PC-3 (cell line): Measurements from ENCODE around the gene MVB12B. TPM values are rescaled to one million over a fixed set of nuclear protein-coding genes. Genes with fewer than 3 reads are reported as not detected.

Experiments
- ATAC-seq: fragments of 200-7000 bp; cut with Tn5 transposase; 2 replicates; pipeline ENCODE4 v1.9.1; 2020; ENCODE audit warnings: mild to moderate bottlenecking, moderate library complexity
- BruUV-seq: library from RNA; stranded (reverse); fragments of 400-500 nt; replicated peaks from 2 replicates; lab custom pipeline; 2021; lab: Mats Ljungman, UMichigan
- CTCF ChIA-PET: fragments of 300-600 bp; sonication (Branson Sonifier 250); formaldehyde crosslinking; loops from one replicate; lab custom pipeline; 2022; ENCODE audit warnings: antibody characterized with exemption; lab: Charles Lee
- POLR2A ChIA-PET: fragments of 300-600 bp; sonication (Branson Sonifier 250); formaldehyde crosslinking; loops from one replicate; lab custom pipeline; 2022; ENCODE audit warnings: antibody characterized with exemption; ENCODE audit not compliant: unreplicated experiment; lab: Charles Lee
- DNase-seq: peaks from one replicate; pipeline ENCODE4 v3.0.0-alpha.2; 2015
- H2AFZ ChIP-seq: fragments of 300-600 bp; sonication (generic); 2 replicates; pipeline ENCODE4 v1.6.0; 2016; ENCODE audit warnings: antibody characterized with exemption, low read length
- H3F3A ChIP-seq: fragments of 300-600 bp; sonication (generic); one replicate; pipeline ENCODE4 v1.6.0; 2017; ENCODE audit warnings: antibody characterized with exemption, low read length, control low read depth, mild to moderate bottlenecking; ENCODE audit not compliant: unreplicated experiment
- H3K27ac ChIP-seq: fragments of 300-600 bp; sonication (generic); 2 replicates; pipeline ENCODE4 v1.5.1; 2016; ENCODE audit warnings: mild to moderate bottlenecking, low read length
- H3K27me3 ChIP-seq: fragments of 300-600 bp; sonication (generic); 2 replicates; pipeline ENCODE4 v1.6.1; 2016; ENCODE audit warnings: low read length, mixed read lengths
- H3K36me3 ChIP-seq: fragments of 300-600 bp; sonication (generic); 2 replicates; pipeline ENCODE4 v1.6.1; 2016; ENCODE audit warnings: low read depth, mixed run types, low read length, mixed read lengths
- H3K4me1 ChIP-seq: fragments of 300-600 bp; sonication (generic); 2 replicates; pipeline ENCODE4 v1.5.1; 2016; ENCODE audit warnings: low read length; ENCODE audit not compliant: insufficient read depth
- H3K4me2 ChIP-seq: fragments of 300-600 bp; sonication (generic); 2 replicates; pipeline ENCODE4 v1.6.0; 2016; ENCODE audit warnings: low read length
- H3K4me3 ChIP-seq: fragments of 300-600 bp; sonication (generic); 2 replicates; pipeline ENCODE4 v1.5.1; 2016; ENCODE audit warnings: mild to moderate bottlenecking, low read length, mixed read lengths
- H3K79me2 ChIP-seq: fragments of 300-600 bp; sonication (generic); 2 replicates; pipeline ENCODE4 v1.6.1; 2017; ENCODE audit warnings: low read length, mixed read lengths
- H3K9ac ChIP-seq: fragments of 300-600 bp; sonication (generic); 2 replicates; pipeline ENCODE4 v1.6.0; 2016; ENCODE audit warnings: mild to moderate bottlenecking, low read length
- H3K9me2 ChIP-seq: fragments of 300-600 bp; sonication (generic); replicated peaks from 2 replicates; pipeline ENCODE4 v1.6.1; 2016; ENCODE audit warnings: mixed run types, low read length, mixed read lengths
- H3K9me3 ChIP-seq: fragments of 300-600 bp; sonication (generic); 2 replicates; pipeline ENCODE4 v1.6.1; 2016; ENCODE audit warnings: low read length, mixed read lengths
- H4K20me1 ChIP-seq: fragments of 300-600 bp; sonication (generic); 2 replicates; pipeline ENCODE4 v1.6.1; 2016; ENCODE audit warnings: low read length, mixed read lengths
- CTCF ChIP-seq: fragments of 300-600 bp; sonication (generic); conservative IDR thresholded peaks from 2 replicates; pipeline ENCODE4 v1.5.1; 2017; ENCODE audit warnings: antibody characterized with exemption, low read depth, mild to moderate bottlenecking, low read length
- EZH2 ChIP-seq: fragments of 300-600 bp; sonication (generic); IDR thresholded peaks from one replicate; pipeline ENCODE4 v1.6.1; 2017; ENCODE audit warnings: antibody characterized with exemption, mild to moderate bottlenecking, low read length; ENCODE audit not compliant: unreplicated experiment
- EZH2phosphoT487 ChIP-seq: fragments of 300-600 bp; sonication (generic); IDR thresholded peaks from 2 replicates; pipeline ENCODE4 v1.6.1; 2018; ENCODE audit warnings: mild to moderate bottlenecking, antibody characterized with exemption, low read length, borderline replicate concordance
- intact Hi-C: fragments of 100-400 bp; cut with micrococcal nuclease; formaldehyde crosslinking; loops from 2 replicates; pipeline ENCODE4 v1.9.0; 2023
- total RNA-seq: library from RNA; depleted of rRNA; stranded (reverse); fragments of >200 nt; gene quantifications from 2 replicates; pipeline ENCODE4 v1.2.3, GENCODE V29; 2014

MVB12B gene
- total RNA-seq, 1 experiment from 2014 or later: 7.2 TPM

- CTCF ChIA-PET: no interaction called here
- no peaks in the 10 kb centered on the region for H3F3A ChIP-seq
- DNase-seq (no peak), ATAC-seq (no peak)
- H3K36me3 ChIP-seq: no peaks in the 10 kb centered on the region
- no peaks in the 10 kb centered on the region for H3K9me2 ChIP-seq
- TF ChIP-seq EZH2 (no peak), CTCF (no peak), EZH2phosphoT487 (no peak)
- no peaks in the 10 kb centered on the region for H4K20me1 ChIP-seq
- H2AFZ ChIP-seq: no peak overlapping the region
- H3K9ac ChIP-seq: no peak overlapping the region
- H3K4me1 ChIP-seq: no peaks in the 10 kb centered on the region
- no peak overlapping the region for H3K4me3 ChIP-seq
- BruUV-seq: no TSS peak
- H3K9me3 ChIP-seq: no peaks in the 10 kb centered on the region
- no peak overlapping the region for H3K4me2 ChIP-seq
- no peak overlapping the region for H3K27ac ChIP-seq
- H3K79me2 ChIP-seq: no peaks in the 10 kb centered on the region
- no peaks in the 10 kb centered on the region for H3K27me3 ChIP-seq
- intact Hi-C loops: no loop called here
- POLR2A ChIA-PET: no interaction called here
Observed at GRCh38 chr9:126453156-126453963, 126.7 kb downstream of the MVB12B start.

- Histone ChIP-seq H3F3A (no peaks in the 10 kb centered on the region), H3K4me1 (no peaks in the 10 kb centered on the region), H3K4me2 (no peak overlapping the region), H3K9me2 (no peaks in the 10 kb centered on the region), H3K79me2 (no peaks in the 10 kb centered on the region), H3K9me3 (no peaks in the 10 kb centered on the region), H3K27me3 (no peaks in the 10 kb centered on the region), H3K4me3 (no peak overlapping the region), H3K9ac (no peak overlapping the region), H2AFZ (no peak overlapping the region), H3K27ac (no peak overlapping the region), H4K20me1 (no peaks in the 10 kb centered on the region), H3K36me3 (no peaks in the 10 kb centered on the region)
- CTCF ChIA-PET: no interaction called here
- no TSS peak for BruUV-seq
- TF ChIP-seq CTCF (no peak), EZH2phosphoT487 (no peak), EZH2 (no peak)
- no peak for ATAC-seq
- POLR2A ChIA-PET: no interaction called here
- no peak for DNase-seq
- intact Hi-C loops: no loop called here
Observed at GRCh38 chr9:126454215-126454614, 127.6 kb downstream of the MVB12B start.

- intact Hi-C loops: no loop called here
- TF ChIP-seq EZH2phosphoT487 (no peak), EZH2 (no peak), CTCF (no peak)
Observed at GRCh38 chr9:126454795-126455194, 128.2 kb downstream of the MVB12B start.

More at GRCh38 chr9:126454795-126455194, 128.2 kb downstream of the MVB12B start:
- no peaks in the 10 kb centered on the region for H3K9me2 ChIP-seq
- H3K36me3 ChIP-seq: no peaks in the 10 kb centered on the region
- ChIA-PET CTCF (no interaction called here), POLR2A (no interaction called here)
- no peak for ATAC-seq
- H3K9me3 ChIP-seq: no peaks in the 10 kb centered on the region
- no peaks in the 10 kb centered on the region for H4K20me1 ChIP-seq
- no peak overlapping the region for H3K9ac ChIP-seq
- no peak overlapping the region for H2AFZ ChIP-seq
- no peak for DNase-seq
- no peaks in the 10 kb centered on the region for H3F3A ChIP-seq
- no peaks in the 10 kb centered on the region for H3K27me3 ChIP-seq
- H3K4me3 ChIP-seq: no peak overlapping the region
- no peak overlapping the region for H3K4me2 ChIP-seq
- H3K27ac ChIP-seq: no peak overlapping the region
- BruUV-seq: no TSS peak
- H3K79me2 ChIP-seq: no peaks in the 10 kb centered on the region
- H3K4me1 ChIP-seq: no peaks in the 10 kb centered on the region
